ENCODE data around the gene KRCC1. TPM values are rescaled to one million over a fixed set of nuclear protein-coding genes. Genes with fewer than 3 reads are reported as not detected.
"Not testable (repeated sequence)": the region's sequence is repeated elsewhere in the genome, so short reads cannot be mapped to it uniquely, and the experiment has no call there.

The KRCC1 gene
- total RNA-seq, 4 donors from 2014 or later, result 29.4 to 39.3 (median 32.2) TPM

GRCh38 chr2:87996570-87996969 is 59.0 kb downstream of the KRCC1 start:
- TF ChIP-seq EP300 (IDR thresholded peaks at IDR 0.05) (no peak), POLR2A (IDR thresholded peaks at IDR 0.05) (no peak)
- TF ChIP-seq, protein P1, sequence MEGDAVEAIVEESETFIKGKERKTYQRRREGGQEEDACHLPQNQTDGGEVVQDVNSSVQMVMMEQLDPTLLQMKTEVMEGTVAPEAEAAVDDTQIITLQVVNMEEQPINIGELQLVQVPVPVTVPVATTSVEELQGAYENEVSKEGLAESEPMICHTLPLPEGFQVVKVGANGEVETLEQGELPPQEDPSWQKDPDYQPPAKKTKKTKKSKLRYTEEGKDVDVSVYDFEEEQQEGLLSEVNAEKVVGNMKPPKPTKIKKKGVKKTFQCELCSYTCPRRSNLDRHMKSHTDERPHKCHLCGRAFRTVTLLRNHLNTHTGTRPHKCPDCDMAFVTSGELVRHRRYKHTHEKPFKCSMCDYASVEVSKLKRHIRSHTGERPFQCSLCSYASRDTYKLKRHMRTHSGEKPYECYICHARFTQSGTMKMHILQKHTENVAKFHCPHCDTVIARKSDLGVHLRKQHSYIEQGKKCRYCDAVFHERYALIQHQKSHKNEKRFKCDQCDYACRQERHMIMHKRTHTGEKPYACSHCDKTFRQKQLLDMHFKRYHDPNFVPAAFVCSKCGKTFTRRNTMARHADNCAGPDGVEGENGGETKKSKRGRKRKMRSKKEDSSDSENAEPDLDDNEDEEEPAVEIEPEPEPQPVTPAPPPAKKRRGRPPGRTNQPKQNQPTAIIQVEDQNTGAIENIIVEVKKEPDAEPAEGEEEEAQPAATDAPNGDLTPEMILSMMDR (IDR thresholded peaks at IDR 0.05), result no peak
- WGBS, 2 donors, result 84 to 87% methylated on average over 6 of the region's 6 CpGs
- H3K27me3 ChIP-seq, result no peaks in the 10 kb centered on the region
- no peak overlapping the region for H3K4me3 ChIP-seq
- H3K4me1 ChIP-seq, result peaks cover 0 to under 1% (median 0%) of the 10 kb centered on the region in 4 donors
- no peak for DNase-seq (ENCODE audit: low spot score in 2 of 2)
- no peaks in the 10 kb centered on the region for H3K9me3 ChIP-seq
- H3K36me3 ChIP-seq, result no peaks in the 10 kb centered on the region
- no peak overlapping the region for H3K27ac ChIP-seq

DNA sequence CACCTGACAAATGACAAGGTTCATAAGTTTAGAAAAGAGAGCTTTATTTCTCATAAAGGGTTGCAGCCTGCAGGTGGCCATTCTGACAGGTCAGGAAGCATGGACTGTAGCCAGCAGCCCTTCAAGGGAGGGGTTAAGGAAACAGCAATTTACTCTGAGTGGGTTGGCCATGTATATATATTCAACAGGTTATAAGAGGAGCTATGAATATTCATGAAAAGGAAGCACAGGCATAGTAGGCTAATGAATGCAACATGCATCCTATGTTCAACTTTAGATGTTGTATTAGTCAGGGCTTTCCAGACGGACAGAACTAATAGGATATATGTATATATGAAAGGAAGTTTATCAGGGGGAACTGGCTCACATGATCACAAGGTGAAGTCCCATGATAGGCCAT is 59.8 kb downstream of the KRCC1 start:
- Histone ChIP-seq H3K27ac (no peak overlapping the region), H3K4me1 (no peaks in the 10 kb centered on the region), H3K27me3 (no peaks in the 10 kb centered on the region), H3K4me3 (no peak overlapping the region), H3K9me3 (no peaks in the 10 kb centered on the region), H3K36me3 (no peaks in the 10 kb centered on the region)
- TF ChIP-seq EP300 (IDR thresholded peaks at IDR 0.05) (no peak), POLR2A (IDR thresholded peaks at IDR 0.05) (no peak)
- TF ChIP-seq, protein P1 (IDR thresholded peaks at IDR 0.05), result no peak
- 54 to 67% methylated on average over 1 of the region's 1 CpG for WGBS, 2 donors
- no peak for DNase-seq (ENCODE audit: low spot score in 2 of 2)

DNA sequence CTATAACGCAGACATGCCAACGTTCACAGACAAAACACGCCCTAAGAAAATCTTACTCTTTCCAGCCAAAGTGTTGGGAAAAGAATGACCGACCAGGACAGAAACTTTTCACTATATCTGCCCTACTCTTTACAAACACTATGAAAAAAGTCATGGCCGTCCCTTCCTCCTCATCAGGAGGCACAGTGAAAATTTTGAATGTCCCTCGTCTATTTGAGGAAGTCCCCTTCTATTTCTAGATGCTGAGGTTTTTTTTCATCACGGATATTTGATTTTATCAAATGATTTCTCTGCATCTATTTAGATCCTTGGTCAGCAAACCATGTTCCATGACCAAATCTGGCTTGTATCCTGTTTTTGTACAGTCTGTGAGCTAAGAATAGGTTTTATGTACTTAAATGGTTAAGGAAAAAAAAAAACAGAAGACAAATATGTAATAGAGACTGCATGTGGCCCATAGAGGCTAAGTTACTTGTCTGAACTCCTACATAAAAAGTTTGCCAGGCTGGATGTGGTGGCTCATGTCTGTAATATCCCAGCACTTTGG is 61.2 kb downstream of the KRCC1 start:
- H3K36me3 ChIP-seq, H3K27ac ChIP-seq: not testable (repeated sequence)
- 60 to 61% methylated on average over 7 of the region's 7 CpGs for WGBS, 2 donors

DNA sequence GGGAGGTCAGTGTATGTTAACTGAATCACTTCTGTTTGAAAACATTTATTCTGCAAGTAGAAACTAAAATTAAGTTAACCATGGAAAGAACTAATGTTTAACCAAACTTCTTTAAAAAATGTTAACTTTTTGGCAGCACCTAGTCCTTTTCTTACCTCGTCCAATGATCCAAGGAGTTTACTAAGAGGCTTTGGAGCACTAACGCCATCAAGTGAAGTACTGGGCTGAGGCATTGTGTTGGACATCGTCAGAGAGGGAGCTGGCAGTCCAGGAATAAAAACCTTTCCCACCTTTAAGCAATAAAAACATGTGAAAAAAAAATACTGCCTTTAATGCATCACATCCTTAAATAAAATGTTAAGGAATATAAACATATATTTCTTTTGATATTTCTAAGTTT is 63.0 kb downstream of the KRCC1 start:
- not testable (repeated sequence) for H3K27ac ChIP-seq; H3K4me1 ChIP-seq; H3K27me3 ChIP-seq; DNase-seq (ENCODE audit: low spot score in 2 of 2); H3K36me3 ChIP-seq; H3K4me3 ChIP-seq; H3K9me3 ChIP-seq
- WGBS, 2 donors, result 47 to 63% methylated on average over 1 to 2 of the region's 3 CpGs

More for the DNA sequence above, 61.2 kb downstream of the KRCC1 start:
- H3K9me3 ChIP-seq; H3K4me1 ChIP-seq; DNase-seq (ENCODE audit: low spot score in 2 of 2); H3K27me3 ChIP-seq; H3K4me3 ChIP-seq: not testable (repeated sequence)

GRCh38 chr2:87987473-87987872 is 68.1 kb downstream of the KRCC1 start:
- no CpG with 5 or more reads among the region's 1 CpG for whole genome bisulfite sequencing, 2 donors
- H3K36me3 ChIP-seq; DNase-seq (ENCODE audit: low spot score in 2 of 2): not testable (repeated sequence)

GRCh38 chr2:87985902-87986301 is 69.7 kb downstream of the KRCC1 start:
- H3K27ac ChIP-seq; H3K36me3 ChIP-seq; H3K9me3 ChIP-seq; H3K4me1 ChIP-seq; DNase-seq (ENCODE audit: low spot score in 2 of 2); H3K27me3 ChIP-seq; H3K4me3 ChIP-seq: not testable (repeated sequence)
- 66 to 100% methylated on average over 3 to 5 of the region's 5 CpGs for WGBS, 2 donors

More at GRCh38 chr2:87987473-87987872, 68.1 kb downstream of the KRCC1 start:
- not testable (repeated sequence) for H3K9me3 ChIP-seq, H3K4me1 ChIP-seq, H3K27me3 ChIP-seq, H3K27ac ChIP-seq, H3K4me3 ChIP-seq

DNA sequence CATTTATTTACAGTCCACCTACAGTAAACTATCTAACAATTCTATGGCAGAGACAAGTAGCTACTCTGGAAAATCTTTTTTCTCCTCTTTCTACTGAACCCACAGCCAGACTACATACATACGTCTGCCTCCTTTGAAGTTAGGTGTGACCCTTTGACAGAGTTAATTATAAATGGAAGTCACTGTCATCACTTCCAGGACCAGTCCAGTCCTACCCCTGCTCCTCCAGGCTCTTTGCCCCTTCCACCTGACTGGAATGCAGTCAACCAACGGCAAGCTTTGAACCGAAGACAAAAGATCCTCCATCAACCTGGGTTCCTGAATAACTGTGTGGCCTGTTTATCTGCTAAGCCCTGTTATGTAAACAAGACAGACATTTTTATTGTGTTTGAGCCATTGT is 74.4 kb downstream of the KRCC1 start:
- H3K9me3 ChIP-seq; DNase-seq (ENCODE audit: low spot score in 2 of 2); H3K4me1 ChIP-seq; H3K27me3 ChIP-seq; H3K36me3 ChIP-seq; H3K27ac ChIP-seq; H3K4me3 ChIP-seq: not testable (repeated sequence)
- no CpG with 5 or more reads among the region's 3 CpGs for WGBS, 2 donors

Small RNAs within 50 kb of the gene (small RNA-seq; reads per million reads assigned to genes)
- gene MIR4780 (0.94 reads per million, percentile 10 among the genes with 10 or more reads in this experiment), gene RNU2-63P (not detected)

Other genes starting within 250 kb of the KRCC1 start
- gene RGPD2, start 230.0 kb downstream of the KRCC1 start, total RNA-seq, result 1 to 10 TPM; 1.0 to 9.0 (median 3.8) TPM
- gene RNU2-63P, start 39.2 kb downstream of the KRCC1 start, total RNA-seq, result not detected
- 1 to 10 TPM in 1 of 4 donors, under 1 TPM in 1, not detected in 2; 0.21 to 3.3 TPM for gene SMYD1, start 12.0 kb upstream of the KRCC1 start, total RNA-seq
- gene FABP1, start 72.3 kb upstream of the KRCC1 start, total RNA-seq, result not detected
- 10 to 100 TPM; 11.4 to 36.3 (median 33.9) TPM for gene THNSL2, start 114.6 kb upstream of the KRCC1 start, total RNA-seq

Data from tibial nerve (tissue), 4 donors.